ENCODE measurements around the gene PROCR. TPM values are rescaled to one million over a fixed set of nuclear protein-coding genes. Genes with fewer than 3 reads are reported as not detected.

Gene PROCR
- total RNA-seq, 2 donors from 2014 or later = 2.4 to 6.8 TPM

DNA sequence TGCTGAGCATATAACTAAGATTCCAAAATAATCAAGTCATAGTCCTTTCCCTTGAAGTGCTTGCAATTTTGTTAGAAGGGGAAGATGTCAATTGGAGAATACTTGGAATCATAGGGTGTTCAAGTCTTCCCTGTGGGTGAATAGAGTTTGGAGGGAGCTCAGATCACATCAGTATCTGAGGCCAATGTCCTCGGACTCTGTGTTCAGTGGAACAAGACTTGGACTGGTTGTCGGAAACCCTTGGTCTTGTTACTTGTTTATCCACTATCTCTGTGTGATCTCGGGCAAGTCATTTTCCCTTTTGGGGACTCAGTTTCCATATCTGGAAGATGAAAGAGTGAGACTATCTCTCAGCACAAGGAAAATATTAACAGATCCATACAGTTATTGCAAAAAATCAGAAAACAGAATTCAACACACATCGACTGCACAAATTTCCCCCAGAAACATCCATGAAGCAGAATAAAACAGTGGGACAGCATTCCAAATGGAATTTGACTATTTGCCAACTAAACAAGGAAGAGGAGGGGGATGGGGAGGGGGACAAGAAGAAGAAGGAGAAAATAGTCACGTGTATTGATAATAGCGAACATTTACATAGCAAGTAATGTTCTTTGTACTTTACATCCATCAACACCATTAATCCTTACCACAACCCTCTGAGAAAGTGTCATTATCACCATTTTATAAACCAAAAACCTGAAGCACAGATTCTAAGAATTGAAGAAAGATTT, 20.9 kb upstream of the PROCR start:
- Histone ChIP-seq H3K9ac (ENCODE audit: extremely low read depth, low read length, poor library complexity, severe bottlenecking) (no peak overlapping the region), H3K36me3 (ENCODE audit: control insufficient read depth, insufficient read depth, low read length) (no peaks in the 10 kb centered on the region), H3K27me3 (ENCODE audit: control insufficient read depth, insufficient read depth, low read length, poor library complexity, severe bottlenecking) (no peaks in the 10 kb centered on the region), H3K27ac (ENCODE audit: low read depth, low read length) (no peak overlapping the region), H3K4me3 (ENCODE audit: low read length) (no peak overlapping the region), H3K9me3 (ENCODE audit: control insufficient read depth, low read length) (peaks cover 5% of the 10 kb centered on the region), H3K4me1 (ENCODE audit: control insufficient read depth, insufficient read depth, low read length) (no peaks in the 10 kb centered on the region)
- no peak for DNase-seq
- WGBS, 2 experiments (ENCODE audit: insufficient coverage in 1 of 2, insufficient read length in 1 of 2) = 96 to 100% methylated on average over 2 to 6 of the region's 6 CpGs
- no peak for TF ChIP-seq CTCF (conservative IDR thresholded peaks at IDR 0.05)
- no peaks in the 10 kb centered on the region for H3K27me3 Mint-ChIP-seq (ENCODE audit: insufficient read depth)
- H3K4me3 Mint-ChIP-seq = no peak overlapping the region
- H3K36me3 Mint-ChIP-seq (ENCODE audit: low read depth) = no peaks in the 10 kb centered on the region
- H3K27ac Mint-ChIP-seq = no peak overlapping the region
- peaks cover 16% of the 10 kb centered on the region for H3K4me1 Mint-ChIP-seq
- peaks cover 21% of the 10 kb centered on the region for H3K9me3 Mint-ChIP-seq

GRCh38 chr20:35151736-35152135, 20.1 kb upstream of the PROCR start:
- H3K27ac ChIP-seq (ENCODE audit: low read depth, low read length) = no peak overlapping the region
- H3K36me3 Mint-ChIP-seq (ENCODE audit: low read depth) = no peaks in the 10 kb centered on the region

DNA sequence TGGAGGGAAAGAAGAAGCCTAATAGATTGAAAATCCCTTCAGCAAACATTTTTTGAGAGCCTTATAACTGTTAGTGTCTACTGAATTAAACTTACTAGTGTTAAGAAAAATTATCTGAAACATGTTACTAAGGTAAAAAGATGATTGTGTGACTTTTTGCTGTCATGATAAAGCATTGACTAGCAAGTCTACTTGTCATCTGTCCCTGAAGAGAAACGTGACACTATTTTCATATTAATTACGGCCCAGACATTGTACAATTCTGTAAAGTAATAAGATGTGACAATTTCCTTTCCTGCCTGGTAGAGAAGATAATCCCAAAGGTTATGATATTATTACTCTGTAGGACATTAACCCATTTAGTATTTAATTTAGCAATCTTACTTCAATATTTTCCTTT, 15.9 kb upstream of the PROCR start:
- H3K9me3 Mint-ChIP-seq = peaks cover 34% of the 10 kb centered on the region
- DNase-seq = no peak
- no peak overlapping the region for H3K9ac ChIP-seq (ENCODE audit: extremely low read depth, low read length, poor library complexity, severe bottlenecking)
- no peaks in the 10 kb centered on the region for H3K27me3 ChIP-seq (ENCODE audit: control insufficient read depth, insufficient read depth, low read length, poor library complexity, severe bottlenecking)
- peaks cover 5% of the 10 kb centered on the region for H3K9me3 ChIP-seq (ENCODE audit: control insufficient read depth, low read length)
- peaks cover 1% of the 10 kb centered on the region for H3K27me3 Mint-ChIP-seq (ENCODE audit: insufficient read depth)
- no peak overlapping the region for H3K4me3 ChIP-seq (ENCODE audit: low read length)
- H3K4me1 ChIP-seq (ENCODE audit: control insufficient read depth, insufficient read depth, low read length) = no peaks in the 10 kb centered on the region
- WGBS, 2 experiments (ENCODE audit: insufficient coverage in 1 of 2, insufficient read length in 1 of 2) = 91 to 100% methylated on average over 1 to 2 of the region's 2 CpGs
- H3K4me3 Mint-ChIP-seq = no peak overlapping the region
- H3K36me3 ChIP-seq (ENCODE audit: control insufficient read depth, insufficient read depth, low read length) = no peaks in the 10 kb centered on the region
- H3K27ac Mint-ChIP-seq = no peak overlapping the region
- no peak for TF ChIP-seq CTCF (conservative IDR thresholded peaks at IDR 0.05)
- H3K36me3 Mint-ChIP-seq (ENCODE audit: low read depth) = no peaks in the 10 kb centered on the region
- H3K27ac ChIP-seq (ENCODE audit: low read depth, low read length) = no peak overlapping the region
- peaks cover 4% of the 10 kb centered on the region for H3K4me1 Mint-ChIP-seq

More at GRCh38 chr20:35151736-35152135, 20.1 kb upstream of the PROCR start:
- no peaks in the 10 kb centered on the region for H3K27me3 ChIP-seq (ENCODE audit: control insufficient read depth, insufficient read depth, low read length, poor library complexity, severe bottlenecking)
- H3K4me1 Mint-ChIP-seq = peaks cover 13% of the 10 kb centered on the region
- H3K27me3 Mint-ChIP-seq (ENCODE audit: insufficient read depth) = peaks cover 1% of the 10 kb centered on the region
- WGBS, 2 experiments (ENCODE audit: insufficient coverage in 1 of 2, insufficient read length in 1 of 2) = 90 to 97% methylated on average over 3 to 4 of the region's 4 CpGs
- no peak for TF ChIP-seq CTCF (conservative IDR thresholded peaks at IDR 0.05)
- H3K9me3 ChIP-seq (ENCODE audit: control insufficient read depth, low read length) = peaks cover 5% of the 10 kb centered on the region
- no peak overlapping the region for H3K27ac Mint-ChIP-seq
- H3K9ac ChIP-seq (ENCODE audit: extremely low read depth, low read length, poor library complexity, severe bottlenecking) = no peak overlapping the region
- H3K36me3 ChIP-seq (ENCODE audit: control insufficient read depth, insufficient read depth, low read length) = no peaks in the 10 kb centered on the region
- H3K9me3 Mint-ChIP-seq = peaks cover 21% of the 10 kb centered on the region
- DNase-seq = no peak
- no peaks in the 10 kb centered on the region for H3K4me1 ChIP-seq (ENCODE audit: control insufficient read depth, insufficient read depth, low read length)
- no peak overlapping the region for H3K4me3 Mint-ChIP-seq
- H3K4me3 ChIP-seq (ENCODE audit: low read length) = no peak overlapping the region

Measured in endodermal cell (in vitro differentiated cells).